Measurements from ENCODE around the gene KPNA6. TPM values are rescaled to one million over a fixed set of nuclear protein-coding genes. Genes with fewer than 3 reads are reported as not detected.

Gene KPNA6
- total RNA-seq, 1 experiment from 2014 or later = 84.4 TPM

GRCh38 chr1:32197074-32197473 is 89.2 kb downstream of the KPNA6 start:
- Mint-ChIP-seq H3K27ac (ENCODE audit: unreplicated experiment) (no peak overlapping the region), H3K27me3 (ENCODE audit: unreplicated experiment) (no peaks in the 10 kb centered on the region), H3K4me3 (ENCODE audit: low read depth, unreplicated experiment) (no peak overlapping the region), H3K4me1 (ENCODE audit: low read depth, unreplicated experiment) (peaks cover 16% of the 10 kb centered on the region), H3K9me3 (ENCODE audit: low read depth, unreplicated experiment) (no peaks in the 10 kb centered on the region), H3K36me3 (ENCODE audit: insufficient read depth, unreplicated experiment) (peaks cover 81% of the 10 kb centered on the region)
- no peak for DNase-seq
- CTCF ChIA-PET = interaction anchor here (0.7 to 1.0 kb wide), 2 partner anchors 9 to 36 kb away, joined by 3 read pairs; partner anchors contain the start of gene IQCC
- intact Hi-C loops (cut with micrococcal nuclease; ENCODE audit: unreplicated experiment) = no loop called here
- no TSS peak for BruUV-seq (replicated peaks)
- no peak for TF ChIP-seq CTCF (IDR thresholded peaks at IDR 0.05; ENCODE audit: unreplicated experiment)

- Mint-ChIP-seq H3K4me1 (ENCODE audit: low read depth, unreplicated experiment) (peaks cover 16% of the 10 kb centered on the region), H3K27me3 (ENCODE audit: unreplicated experiment) (no peaks in the 10 kb centered on the region), H3K4me3 (ENCODE audit: low read depth, unreplicated experiment) (no peak overlapping the region), H3K9me3 (ENCODE audit: low read depth, unreplicated experiment) (no peaks in the 10 kb centered on the region), H3K36me3 (ENCODE audit: insufficient read depth, unreplicated experiment) (peaks cover 75% of the 10 kb centered on the region), H3K27ac (ENCODE audit: unreplicated experiment) (no peak overlapping the region)
- TF ChIP-seq CTCF (IDR thresholded peaks at IDR 0.05; ENCODE audit: unreplicated experiment) = no peak
- CTCF ChIA-PET = interaction anchor here (1.0 kb wide), 1 partner anchor 36 kb away, joined by 3 read pairs; no protein-coding TSS in a partner anchor
- no TSS peak for BruUV-seq (replicated peaks)
- no peak for DNase-seq
- intact Hi-C loops (cut with micrococcal nuclease; ENCODE audit: unreplicated experiment) = no loop called here
Observed at GRCh38 chr1:32197837-32198236, 90.0 kb downstream of the KPNA6 start.

GRCh38 chr1:32198237-32199042 is 90.6 kb downstream of the KPNA6 start:
- Mint-ChIP-seq H3K4me3 (ENCODE audit: low read depth, unreplicated experiment) (no peak overlapping the region), H3K27me3 (ENCODE audit: unreplicated experiment) (no peaks in the 10 kb centered on the region), H3K36me3 (ENCODE audit: insufficient read depth, unreplicated experiment) (peaks cover 71% of the 10 kb centered on the region), H3K9me3 (ENCODE audit: low read depth, unreplicated experiment) (no peaks in the 10 kb centered on the region), H3K4me1 (ENCODE audit: low read depth, unreplicated experiment) (peaks cover 16% of the 10 kb centered on the region), H3K27ac (ENCODE audit: unreplicated experiment) (no peak overlapping the region)
- DNase-seq = no peak
- intact Hi-C loops (cut with micrococcal nuclease; ENCODE audit: unreplicated experiment) = no loop called here
- CTCF ChIA-PET = interaction anchor here (0.5 kb wide), 1 partner anchor 201 kb away, joined by 3 read pairs; no protein-coding TSS in a partner anchor
- TF ChIP-seq CTCF (IDR thresholded peaks at IDR 0.05; ENCODE audit: unreplicated experiment) = no peak
- no TSS peak for BruUV-seq (replicated peaks)

- H3K27ac Mint-ChIP-seq (ENCODE audit: unreplicated experiment) = no peak overlapping the region
- H3K4me3 Mint-ChIP-seq (ENCODE audit: low read depth, unreplicated experiment) = no peak overlapping the region
- H3K36me3 Mint-ChIP-seq (ENCODE audit: insufficient read depth, unreplicated experiment) = peaks cover 66% of the 10 kb centered on the region
- CTCF ChIA-PET = interaction anchor here (0.5 to 0.6 kb wide), 3 partner anchors 75 to 201 kb away, joined by 3 to 4 read pairs (median 3); no protein-coding TSS in a partner anchor
- H3K27me3 Mint-ChIP-seq (ENCODE audit: unreplicated experiment) = no peaks in the 10 kb centered on the region
- H3K4me1 Mint-ChIP-seq (ENCODE audit: low read depth, unreplicated experiment) = peaks cover 16% of the 10 kb centered on the region
- H3K9me3 Mint-ChIP-seq (ENCODE audit: low read depth, unreplicated experiment) = no peaks in the 10 kb centered on the region
- no peak for DNase-seq
- BruUV-seq (replicated peaks) = no TSS peak
- intact Hi-C loops (cut with micrococcal nuclease; ENCODE audit: unreplicated experiment) = no loop called here
- TF ChIP-seq CTCF (IDR thresholded peaks at IDR 0.05; ENCODE audit: unreplicated experiment) = no peak
Observed at GRCh38 chr1:32199043-32199716, 91.3 kb downstream of the KPNA6 start.
